HepG2 (cell line): ENCODE measurements around the gene ZNF831. TPM values are rescaled to one million over a fixed set of nuclear protein-coding genes. Genes with fewer than 3 reads are reported as not detected.
A peak's percentile ranks its signal among the peaks of the same experiment; 100 is the strongest.

Experiments
- ATAC-seq: fragments of 200-7000 bp; cut with Tn5 transposase; 3 replicates; pipeline ENCODE4 v1.9.1; 2020; ENCODE audit warnings: mild to moderate bottlenecking, moderate library complexity
- BruUV-seq: library from RNA; stranded (reverse); fragments of 400-500 nt; replicated peaks from 2 replicates; lab custom pipeline; 2021; lab: Mats Ljungman, UMichigan
- CTCF ChIA-PET: fragments of 300-600 bp; formaldehyde crosslinking; extraction: SDS; loops from one replicate; lab custom pipeline; 2021; ENCODE audit warnings: low total read pairs, inconsistent platforms, low intra/inter-chr PET ratio; lab: Yijun Ruan, JAX
- POLR2A ChIA-PET: fragments of 350-600 bp; sonication (Branson Sonifier 250); formaldehyde crosslinking; loops from one replicate; lab custom pipeline; 2020; ENCODE audit warnings: antibody characterized with exemption, inconsistent platforms; lab: Yijun Ruan, JAX
- DNase-seq: peaks from one replicate; pipeline ENCODE4 v3.0.0-alpha.2; 2015; ENCODE audit warnings: low spot score
- FAIRE-seq: peaks from 3 replicates; lab custom pipeline; 2011; peaks lifted over from hg19 to GRCh38; lab: Jason Lieb, UNC
- H2AFZ ChIP-seq: one replicate; pipeline ENCODE4 v1.6.1; 2011; ENCODE audit warnings: low read length, inconsistent platforms
- H3K27ac ChIP-seq: fragments of 300-600 bp; 3 replicates; pipeline ENCODE4 v1.8.0; 2011; ENCODE audit warnings: mixed run types, mild to moderate bottlenecking, mixed read lengths, low read length, inconsistent platforms; ENCODE audit not compliant: insufficient read depth; ENCODE audit errors: extremely low read length
- H3K27me3 ChIP-seq, 2 experiments: fragments of 200-600 bp in 1 of 2; 2 replicates in 1 of 2; 3 replicates in 1 of 2; pipeline versions ENCODE4 v1.6.0 to v1.8.0; 2011; ENCODE audit warnings: low read length in 2 of 2, mild to moderate bottlenecking in 2 of 2, moderate library complexity in 2 of 2, inconsistent platforms in 1 of 2; ENCODE audit not compliant: insufficient read depth in 2 of 2, control insufficient read depth in 1 of 2
- H3K36me3 ChIP-seq, 2 experiments: fragments of 200-600 bp in 1 of 2; replicated peaks in 1 of 2; 2 replicates in 1 of 2; 3 replicates in 1 of 2; pipeline versions ENCODE4 v1.5.1 to v1.8.0; 2011; ENCODE audit warnings: low read length in 2 of 2, inconsistent platforms in 1 of 2; ENCODE audit not compliant: insufficient read depth in 2 of 2, control insufficient read depth in 1 of 2
- H3K4me1 ChIP-seq: 2 replicates; pipeline ENCODE4 v1.5.1; 2012; ENCODE audit warnings: low read length, inconsistent platforms; ENCODE audit not compliant: insufficient read depth
- H3K4me2 ChIP-seq: 2 replicates; pipeline ENCODE4 v1.6.0; 2011; ENCODE audit warnings: low read depth, low read length, inconsistent platforms
- H3K4me3 ChIP-seq, 3 experiments: fragments of 200-600 bp in 1 of 3; sonication (generic), shearing (Covaris generic) in 1 of 3; replicated peaks in 1 of 3; 2 replicates each; pipeline ENCODE4 v1.5.1; 2011 to 2016; ENCODE audit warnings: low read length in 3 of 3, inconsistent platforms in 2 of 3, low read depth in 2 of 3, mild to moderate bottlenecking in 2 of 3, control low read depth in 1 of 3, mixed read lengths in 1 of 3; ENCODE audit not compliant: insufficient read depth in 1 of 3
- H3K79me2 ChIP-seq: one replicate; pipeline ENCODE4 v1.6.1; 2011; ENCODE audit warnings: low read length, inconsistent platforms; ENCODE audit not compliant: insufficient read depth
- H3K9ac ChIP-seq: 2 replicates; pipeline ENCODE4 v1.6.0; 2011; ENCODE audit warnings: mild to moderate bottlenecking, low read depth, low read length, inconsistent platforms; ENCODE audit not compliant: insufficient read depth
- H3K9me3 ChIP-seq: 2 replicates; pipeline ENCODE4 v1.5.1; 2012; ENCODE audit warnings: mild to moderate bottlenecking, low read length
- H4K20me1 ChIP-seq: 2 replicates; pipeline ENCODE4 v1.6.0; 2011; ENCODE audit warnings: inconsistent platforms, mild to moderate bottlenecking, low read length, moderate library complexity; ENCODE audit not compliant: insufficient read depth
- GATAD2A ChIP-seq: IDR thresholded peaks from 2 replicates; pipeline ENCODE4 v1.6.1; 2016
- MTF1 ChIP-seq: sonication (generic); formaldehyde crosslinking; IDR thresholded peaks from 2 replicates; pipeline ENCODE4 v1.5.0; 2020; ENCODE audit warnings: missing genetic modification reagents
- REST ChIP-seq, 2 experiments: IDR thresholded peaks; 2 replicates each; pipeline ENCODE4 v1.6.1; 2011 to 2012; ENCODE audit warnings: low read length in 2 of 2, borderline replicate concordance in 1 of 2, low read depth in 1 of 2, mild to moderate bottlenecking in 1 of 2, moderate library complexity in 1 of 2
- ZNF678 ChIP-seq: sonication (generic); formaldehyde crosslinking; IDR thresholded peaks from 2 replicates; pipeline ENCODE4 v1.4.0; 2020; ENCODE audit warnings: mild to moderate bottlenecking, missing genetic modification reagents
- WGBS: methylation state at CpG from one replicate; pipeline ENCODE4 v1.1.6; 2017; ENCODE audit warnings: low lambda C conversion rate; 5-methylcytosine and 5-hydroxymethylcytosine counted together
- in situ Hi-C: cut with HindIII; loops from 2 replicates; pipeline ENCODE4 v1.10.0; 2017; ENCODE audit warnings: low pct_unique_long_range_greater_than_20kb; ENCODE audit not compliant: extremely low pct_ligation_motif_present
- intact Hi-C: fragments of 100-400 bp; cut with micrococcal nuclease; formaldehyde crosslinking; loops from one replicate; pipeline ENCODE4 v1.10.0; 2022; ENCODE audit not compliant: unreplicated experiment
- polyA plus RNA-seq, 8 experiments: library from polyadenylated mRNA; depleted of rRNA in 3 of 8; stranded (reverse) in 7 of 8; unstranded in 1 of 8; fragments of >200 nt; fragmentation: Illumina TruSeq in 4 of 8; extraction: Trizol in 4 of 8; gene quantifications; 2 replicates each; pipeline versions ENCODE4 v1.2.1 to v1.2.3, GENCODE V29; 2011 to 2016; ENCODE audit warnings: low read depth in 4 of 8, missing spikeins in 1 of 8, mixed read lengths in 1 of 8; ENCODE audit not compliant: insufficient read depth in 1 of 8
- total RNA-seq, 5 experiments: library from RNA; depleted of rRNA; stranded (reverse); fragments of >200 nt; fragmentation: Illumina TruSeq; extraction: Trizol; gene quantifications; 2 replicates each; pipeline ENCODE4 v1.2.3, GENCODE V29; 2016; ENCODE audit warnings: low read depth in 1 of 5

ZNF831 gene
- total and polyA plus RNA-seq, 2 of the 13 experiments (the other 11 are each of a cell fraction or from before 2014, with no cell fraction given): not detected

- Histone ChIP-seq H3K79me2 (no peaks in the 10 kb centered on the region), H3K9ac (no peak overlapping the region), H3K4me3 (no peak overlapping the region), H2AFZ (no peak overlapping the region), H3K4me2 (no peak overlapping the region), H3K27ac (no peak overlapping the region), H3K9me3 (no peaks in the 10 kb centered on the region), H3K27me3 (peaks cover 0 to 2% of the 10 kb centered on the region in 2 experiments; a peak in 1 of 5 replicates), H3K36me3 (no peaks in the 10 kb centered on the region), H3K4me1 (no peaks in the 10 kb centered on the region), H4K20me1 (no peaks in the 10 kb centered on the region)
- CTCF ChIA-PET: no interaction called here
- DNase-seq (no peak), ATAC-seq (no peak), FAIRE-seq (no peak)
- in situ Hi-C loops (no loop called here), intact Hi-C loops (no loop called here)
- POLR2A ChIA-PET: no interaction called here
- no TSS peak for BruUV-seq
- peak in 1 of 2 experiments; percentile 31; a peak in 2 of 4 replicates for TF ChIP-seq REST (IDR thresholded peaks at IDR 0.05; ENCODE audit: borderline replicate concordance in 1 of 2, low read depth in 1 of 2, low read length in 2 of 2)
- no peak for TF ChIP-seq MTF1 (CRISPR knock-in tag)
- TF ChIP-seq GATAD2A (CRISPR knock-in tag): no peak
- TF ChIP-seq ZNF678 (CRISPR knock-in tag): no peak
- 4% methylated on average over 6 of the region's 6 CpGs for WGBS
These were observed 25.4 kb upstream of the ZNF831 start for GRCh38 chr20:59138114-59138748.
